ENCODE measurements around the gene PRR16. TPM values are rescaled to one million over a fixed set of nuclear protein-coding genes. Genes with fewer than 3 reads are reported as not detected.

PRR16 gene
- total RNA-seq, 4 donors from 2014 or later = 2.9 to 9.1 (median 4.2) TPM

DNA sequence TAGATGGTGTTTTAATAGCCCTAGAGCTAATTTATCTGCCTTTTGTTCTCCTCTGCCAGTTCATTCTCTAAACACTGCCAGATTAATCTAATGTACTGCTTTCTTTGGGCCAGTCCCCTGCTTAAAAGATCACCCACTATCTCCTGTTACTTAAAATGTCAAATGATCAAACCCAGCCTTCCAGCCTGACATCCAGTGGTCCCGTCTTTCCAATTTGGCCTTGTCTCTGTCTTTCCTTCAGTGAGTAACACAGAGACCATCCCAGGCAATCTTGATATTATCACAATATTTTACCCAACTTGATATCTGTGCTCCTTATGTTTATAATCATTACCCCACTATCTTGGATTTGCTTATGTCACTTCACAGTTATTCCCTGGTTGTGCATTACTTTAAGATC lies 12.0 kb downstream of the PRR16 start:
- 54% methylated on average over 1 of the region's 1 CpG for WGBS
- Histone ChIP-seq H3K27ac (replicated peaks in 1 of 4) (no peak overlapping the region), H3K4me3 (no peak overlapping the region), H3K9me3 (no peaks in the 10 kb centered on the region), H3K27me3 (no peaks in the 10 kb centered on the region), H3K36me3 (no peaks in the 10 kb centered on the region), H3K4me1 (no peaks in the 10 kb centered on the region)
- DNase-seq (ENCODE audit: extremely low spot score) = no peak
- intact Hi-C loops (cut with DNase I) = no loop called here
- TF ChIP-seq, protein P1, sequence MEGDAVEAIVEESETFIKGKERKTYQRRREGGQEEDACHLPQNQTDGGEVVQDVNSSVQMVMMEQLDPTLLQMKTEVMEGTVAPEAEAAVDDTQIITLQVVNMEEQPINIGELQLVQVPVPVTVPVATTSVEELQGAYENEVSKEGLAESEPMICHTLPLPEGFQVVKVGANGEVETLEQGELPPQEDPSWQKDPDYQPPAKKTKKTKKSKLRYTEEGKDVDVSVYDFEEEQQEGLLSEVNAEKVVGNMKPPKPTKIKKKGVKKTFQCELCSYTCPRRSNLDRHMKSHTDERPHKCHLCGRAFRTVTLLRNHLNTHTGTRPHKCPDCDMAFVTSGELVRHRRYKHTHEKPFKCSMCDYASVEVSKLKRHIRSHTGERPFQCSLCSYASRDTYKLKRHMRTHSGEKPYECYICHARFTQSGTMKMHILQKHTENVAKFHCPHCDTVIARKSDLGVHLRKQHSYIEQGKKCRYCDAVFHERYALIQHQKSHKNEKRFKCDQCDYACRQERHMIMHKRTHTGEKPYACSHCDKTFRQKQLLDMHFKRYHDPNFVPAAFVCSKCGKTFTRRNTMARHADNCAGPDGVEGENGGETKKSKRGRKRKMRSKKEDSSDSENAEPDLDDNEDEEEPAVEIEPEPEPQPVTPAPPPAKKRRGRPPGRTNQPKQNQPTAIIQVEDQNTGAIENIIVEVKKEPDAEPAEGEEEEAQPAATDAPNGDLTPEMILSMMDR (IDR thresholded peaks at IDR 0.05) = no peak
- TF ChIP-seq POLR2A (IDR thresholded peaks at IDR 0.05; ENCODE audit: low read depth) = no peak
- TF ChIP-seq POLR2AphosphoS5 (IDR thresholded peaks at IDR 0.05) = no peak

DNA sequence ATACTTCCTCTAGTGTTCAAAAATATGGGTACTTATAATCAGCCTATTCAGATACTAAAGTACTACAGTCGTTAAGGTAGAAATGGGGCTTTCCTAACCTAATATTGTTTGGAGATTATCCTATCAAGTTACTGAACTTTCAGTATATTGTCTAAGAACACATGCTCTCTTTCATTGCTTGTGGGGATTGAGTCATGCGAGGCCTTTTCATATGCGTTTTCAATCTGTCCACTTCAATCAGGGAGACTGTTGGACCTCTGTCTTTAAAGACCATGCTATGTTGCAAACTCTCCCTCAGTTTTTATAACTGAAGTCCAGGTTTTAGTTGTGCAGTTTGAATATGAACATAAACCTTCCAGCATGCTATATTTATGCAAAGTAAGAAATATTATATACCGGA lies 15.0 kb downstream of the PRR16 start:
- Histone ChIP-seq H3K9me3 (no peaks in the 10 kb centered on the region), H3K27me3 (no peaks in the 10 kb centered on the region), H3K4me3 (no peak overlapping the region), H3K27ac (replicated peaks in 1 of 4) (no peak overlapping the region), H3K4me1 (no peaks in the 10 kb centered on the region), H3K36me3 (no peaks in the 10 kb centered on the region)
- WGBS = 82% methylated on average over 4 of the region's 4 CpGs
- DNase-seq (ENCODE audit: extremely low spot score) = no peak
- no peak for TF ChIP-seq POLR2A (IDR thresholded peaks at IDR 0.05; ENCODE audit: low read depth)
- no peak for TF ChIP-seq EP300 (IDR thresholded peaks at IDR 0.05)
- no peak for TF ChIP-seq POLR2AphosphoS5 (IDR thresholded peaks at IDR 0.05)
- TF ChIP-seq, protein P1 (IDR thresholded peaks at IDR 0.05) = no peak
- intact Hi-C loops (cut with DNase I) = no loop called here

DNA sequence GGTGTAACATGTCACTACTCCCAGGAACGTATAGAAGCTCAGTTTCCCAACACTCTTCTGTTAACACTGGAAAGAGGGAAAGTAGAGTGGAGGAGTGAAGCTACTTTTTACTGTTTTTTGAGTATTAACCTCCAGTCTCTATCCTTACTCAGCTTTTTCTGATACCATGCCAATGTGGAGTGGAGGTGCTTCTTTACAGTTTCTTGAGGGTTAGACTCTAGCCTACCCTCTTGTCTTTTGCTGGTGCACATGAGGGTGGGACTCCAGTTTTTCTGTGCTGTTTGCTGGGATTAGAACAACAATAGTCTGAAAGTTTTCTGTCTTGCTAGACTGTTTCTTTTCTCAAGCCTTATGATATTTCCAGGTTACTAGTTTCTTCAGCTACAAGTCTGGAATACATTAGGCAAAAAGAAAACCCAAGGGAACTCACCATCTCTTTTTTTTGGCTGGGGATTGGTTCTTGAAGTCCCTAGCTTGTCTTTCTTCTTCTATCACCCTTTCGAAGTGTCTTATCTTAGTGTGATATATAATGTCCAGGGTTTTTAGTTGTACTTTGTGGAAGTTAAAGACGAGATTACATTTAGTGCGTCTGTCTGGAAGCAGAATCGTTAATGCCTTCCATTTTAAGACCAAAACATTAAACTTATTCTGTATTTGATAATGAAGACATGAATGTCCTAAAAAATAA lies 35.9 kb downstream of the PRR16 start:
- TF ChIP-seq, protein P1 (IDR thresholded peaks at IDR 0.05) = no peak
- TF ChIP-seq POLR2AphosphoS5 (IDR thresholded peaks at IDR 0.05) = no peak
- no peak for TF ChIP-seq EP300 (IDR thresholded peaks at IDR 0.05)
- no peak for TF ChIP-seq POLR2A (IDR thresholded peaks at IDR 0.05; ENCODE audit: low read depth)
- WGBS = 78% methylated on average over 5 of the region's 5 CpGs
- Histone ChIP-seq H3K27ac (replicated peaks in 1 of 4) (no peak overlapping the region), H3K4me1 (no peaks in the 10 kb centered on the region), H3K9me3 (no peaks in the 10 kb centered on the region), H3K36me3 (no peaks in the 10 kb centered on the region), H3K4me3 (no peak overlapping the region), H3K27me3 (no peaks in the 10 kb centered on the region)
- DNase-seq (ENCODE audit: extremely low spot score) = no peak
- intact Hi-C loops (cut with DNase I) = no loop called here

DNA sequence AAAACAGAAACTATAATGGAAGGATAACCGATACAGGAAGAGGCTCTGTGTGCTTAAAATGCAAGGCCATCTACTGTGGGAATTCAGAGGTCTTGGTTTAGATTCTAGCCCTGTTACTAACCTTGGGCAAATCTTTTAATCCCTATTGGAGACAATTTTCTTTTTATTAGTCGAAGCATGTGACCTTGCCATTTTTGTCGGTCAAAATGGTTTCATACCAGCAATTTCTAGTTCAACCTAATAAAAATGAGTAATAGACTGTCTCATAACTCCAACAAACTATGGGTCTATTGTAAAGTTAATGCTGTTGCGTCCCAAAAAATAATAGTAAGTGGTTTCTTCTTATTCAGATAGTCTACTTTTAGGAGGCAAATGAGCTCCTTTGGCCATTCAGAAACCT lies 38.4 kb downstream of the PRR16 start:
- no peaks in the 10 kb centered on the region for H3K4me1 ChIP-seq
- DNase-seq (ENCODE audit: extremely low spot score) = no peak
- H3K27me3 ChIP-seq = no peaks in the 10 kb centered on the region
- no peak overlapping the region for H3K27ac ChIP-seq (replicated peaks in 1 of 4)
- H3K9me3 ChIP-seq = no peaks in the 10 kb centered on the region
- intact Hi-C loops (cut with DNase I) = no loop called here
- TF ChIP-seq, protein P1 (IDR thresholded peaks at IDR 0.05) = no peak
- TF ChIP-seq EP300 (IDR thresholded peaks at IDR 0.05) (no peak), POLR2A (IDR thresholded peaks at IDR 0.05; ENCODE audit: low read depth) (no peak), POLR2AphosphoS5 (IDR thresholded peaks at IDR 0.05) (no peak)
- H3K4me3 ChIP-seq = no peak overlapping the region
- H3K36me3 ChIP-seq = no peaks in the 10 kb centered on the region
- 84% methylated on average over 4 of the region's 4 CpGs for WGBS

DNA sequence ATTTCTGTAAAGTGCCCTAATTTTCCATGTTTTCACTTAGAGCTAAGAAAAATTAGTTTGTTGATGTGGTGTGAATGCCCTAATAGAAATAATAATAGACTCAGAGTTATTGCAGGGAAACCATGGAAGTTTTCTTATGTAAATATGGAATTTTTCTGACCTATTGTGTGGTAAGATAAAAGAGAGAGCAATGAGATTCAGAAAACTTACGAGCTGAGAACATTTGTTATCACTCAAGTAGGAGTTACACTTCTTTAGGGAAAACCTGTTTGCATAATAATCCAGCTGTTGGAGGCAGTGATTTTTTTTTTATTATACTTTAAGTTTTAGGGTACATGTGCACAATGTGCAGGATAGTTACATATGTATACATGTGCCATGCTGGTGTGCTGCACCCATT lies 39.2 kb downstream of the PRR16 start:
- Histone ChIP-seq H3K36me3 (no peaks in the 10 kb centered on the region), H3K27ac (replicated peaks in 1 of 4) (no peak overlapping the region), H3K4me3 (no peak overlapping the region), H3K4me1 (no peaks in the 10 kb centered on the region), H3K27me3 (no peaks in the 10 kb centered on the region), H3K9me3 (no peaks in the 10 kb centered on the region)
- DNase-seq (ENCODE audit: extremely low spot score) = no peak
- 69% methylated on average over 1 of the region's 1 CpG for WGBS
- TF ChIP-seq POLR2A (IDR thresholded peaks at IDR 0.05; ENCODE audit: low read depth) (no peak), POLR2AphosphoS5 (IDR thresholded peaks at IDR 0.05) (no peak), EP300 (IDR thresholded peaks at IDR 0.05) (no peak)
- TF ChIP-seq, protein P1 (IDR thresholded peaks at IDR 0.05) = no peak
- intact Hi-C loops (cut with DNase I) = no loop called here

Data from esophagus muscularis mucosa (tissue), 4 donors.